ENCODE data around the gene LRRC14B.
"Not testable (repeated sequence)": the region's sequence is repeated elsewhere in the genome, so short reads cannot be mapped to it uniquely, and the experiment has no call there.

LRRC14B gene

GRCh38 chr5:160921-161802 is 30.1 kb upstream of the LRRC14B start:
- no peak for FAIRE-seq

- no peak for FAIRE-seq
Measured at GRCh38 chr5:161803-162110, 29.5 kb upstream of the LRRC14B start.

GRCh38 chr5:162190-162564 is 29.1 kb upstream of the LRRC14B start:
- FAIRE-seq, result no peak

- no peak for FAIRE-seq
Measured at GRCh38 chr5:162565-163337, 28.5 kb upstream of the LRRC14B start.

- FAIRE-seq, result no peak
Measured at GRCh38 chr5:163338-163620, 28.0 kb upstream of the LRRC14B start.

- no peak for FAIRE-seq
Measured at GRCh38 chr5:163841-164240, 27.5 kb upstream of the LRRC14B start.

GRCh38 chr5:164244-164643 is 27.1 kb upstream of the LRRC14B start:
- no peak for FAIRE-seq

- FAIRE-seq, result not testable (repeated sequence)
Measured at GRCh38 chr5:164783-165182, 26.5 kb upstream of the LRRC14B start.

GRCh38 chr5:166441-167372 is 24.6 kb upstream of the LRRC14B start:
- no peak for FAIRE-seq

GRCh38 chr5:167511-167910 is 23.8 kb upstream of the LRRC14B start:
- FAIRE-seq, result no peak

- FAIRE-seq, result no peak
Measured at GRCh38 chr5:167982-168660, 23.2 kb upstream of the LRRC14B start.

GRCh38 chr5:169071-169727 is 22.1 kb upstream of the LRRC14B start:
- FAIRE-seq, result no peak

GRCh38 chr5:169728-170094 is 21.6 kb upstream of the LRRC14B start:
- no peak for FAIRE-seq

- FAIRE-seq, result no peak
Measured at GRCh38 chr5:170971-171800, 20.1 kb upstream of the LRRC14B start.

GRCh38 chr5:171801-172331 is 19.4 kb upstream of the LRRC14B start:
- FAIRE-seq, result no peak

GRCh38 chr5:172421-172820 is 18.9 kb upstream of the LRRC14B start:
- FAIRE-seq, result no peak

GRCh38 chr5:172841-173251 is 18.4 kb upstream of the LRRC14B start:
- FAIRE-seq, result no peak

GRCh38 chr5:173392-174290 is 17.7 kb upstream of the LRRC14B start:
- no peak for FAIRE-seq

GRCh38 chr5:174291-174600 is 17.0 kb upstream of the LRRC14B start:
- no peak for FAIRE-seq

- FAIRE-seq, result no peak
Measured at GRCh38 chr5:174876-175465, 16.3 kb upstream of the LRRC14B start.

All from colon (tissue), 2 donors.